Stomach (tissue), 4 donors: ENCODE results near the gene POU2AF1.

Experiments
- EP300 ChIP-seq: sonication (generic); formaldehyde crosslinking; IDR thresholded peaks from one replicate; pipeline ENCODE4 v1.6.1; 2017; ENCODE audit warnings: antibody characterized with exemption
- POLR2A ChIP-seq, 4 donors: fragments of 450-650 bp; IDR thresholded peaks; one replicate each; pipeline ENCODE4 v1.6.1; 2016; ENCODE audit warnings: antibody characterized with exemption in 4 of 4, control low read depth in 2 of 4, mild to moderate bottlenecking in 1 of 4, moderate library complexity in 1 of 4
- POLR2AphosphoS5 ChIP-seq, 3 donors: sonication (generic); formaldehyde crosslinking; IDR thresholded peaks; one replicate each; pipeline ENCODE4 v1.6.1; 2016; ENCODE audit warnings: antibody characterized with exemption in 3 of 3
- TF ChIP-seq, protein P1 (sequence below), 7 experiments: fragments of 450-650 bp in 4 of 7; fragments of 200-600 bp in 3 of 7; sonication (generic) in 3 of 7; IDR thresholded peaks; one replicate each; pipeline ENCODE4 v1.5.1; 2016 to 2019; ENCODE audit warnings: antibody characterized with exemption in 7 of 7, control low read depth in 2 of 7, mild to moderate bottlenecking in 1 of 7

DNA sequence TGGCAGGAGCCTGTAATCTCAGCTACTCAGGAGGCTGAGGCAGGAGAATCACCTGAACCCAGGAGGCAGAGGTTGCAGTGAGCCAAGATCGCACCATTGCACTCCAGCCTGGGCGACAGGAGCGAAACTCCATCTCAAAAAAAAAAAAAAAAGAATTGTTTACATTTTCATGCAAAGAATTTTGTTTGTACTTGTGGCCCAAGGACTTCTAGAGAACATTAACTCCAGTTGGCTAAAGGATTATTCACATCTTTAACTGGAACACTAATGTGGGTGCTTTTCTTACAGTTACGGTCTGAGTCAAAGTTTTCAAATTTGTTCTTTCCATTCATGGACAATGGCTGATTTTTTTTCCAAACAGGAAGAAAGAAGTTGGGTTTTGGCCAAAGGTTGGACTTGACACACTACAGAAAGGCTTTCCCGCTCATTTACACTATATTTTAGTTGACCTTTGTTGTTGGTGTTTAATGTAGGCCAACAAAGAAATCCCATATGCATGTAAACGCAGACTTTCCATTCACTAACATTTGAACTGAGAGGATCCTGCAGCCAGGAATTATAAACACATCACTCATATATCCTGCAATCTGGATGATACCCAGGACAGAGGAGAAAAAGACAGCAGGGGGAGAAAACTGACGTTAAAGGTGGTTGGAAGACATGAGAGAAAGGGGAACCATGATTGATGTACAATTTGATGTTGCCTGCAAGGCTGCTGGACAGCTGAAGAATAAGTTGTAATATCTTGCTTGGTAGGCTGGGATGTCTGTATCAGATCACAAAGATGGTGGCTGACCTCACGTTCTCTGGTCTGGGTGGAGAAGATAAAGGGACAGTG, 13.1 kb downstream of the POU2AF1 start:
- TF ChIP-seq, protein P1, sequence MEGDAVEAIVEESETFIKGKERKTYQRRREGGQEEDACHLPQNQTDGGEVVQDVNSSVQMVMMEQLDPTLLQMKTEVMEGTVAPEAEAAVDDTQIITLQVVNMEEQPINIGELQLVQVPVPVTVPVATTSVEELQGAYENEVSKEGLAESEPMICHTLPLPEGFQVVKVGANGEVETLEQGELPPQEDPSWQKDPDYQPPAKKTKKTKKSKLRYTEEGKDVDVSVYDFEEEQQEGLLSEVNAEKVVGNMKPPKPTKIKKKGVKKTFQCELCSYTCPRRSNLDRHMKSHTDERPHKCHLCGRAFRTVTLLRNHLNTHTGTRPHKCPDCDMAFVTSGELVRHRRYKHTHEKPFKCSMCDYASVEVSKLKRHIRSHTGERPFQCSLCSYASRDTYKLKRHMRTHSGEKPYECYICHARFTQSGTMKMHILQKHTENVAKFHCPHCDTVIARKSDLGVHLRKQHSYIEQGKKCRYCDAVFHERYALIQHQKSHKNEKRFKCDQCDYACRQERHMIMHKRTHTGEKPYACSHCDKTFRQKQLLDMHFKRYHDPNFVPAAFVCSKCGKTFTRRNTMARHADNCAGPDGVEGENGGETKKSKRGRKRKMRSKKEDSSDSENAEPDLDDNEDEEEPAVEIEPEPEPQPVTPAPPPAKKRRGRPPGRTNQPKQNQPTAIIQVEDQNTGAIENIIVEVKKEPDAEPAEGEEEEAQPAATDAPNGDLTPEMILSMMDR (IDR thresholded peaks at IDR 0.05): no peak
- TF ChIP-seq POLR2A (IDR thresholded peaks at IDR 0.05) (no peak), EP300 (no peak), POLR2AphosphoS5 (IDR thresholded peaks at IDR 0.05) (peak in 1 of 3 donors; percentile 11)
